Skin epidermis (tissue), 12 donors: ENCODE results near the gene CPED1.
"Not testable (repeated sequence)": the region's sequence is repeated elsewhere in the genome, so short reads cannot be mapped to it uniquely, and the experiment has no call there.

ENCODE experiments used
- H3K27ac ChIP-seq, 21 experiments: fragments of 200-600 bp; sonication (generic) in 11 of 21; one replicate each; pipeline ENCODE4 v1.5.0; 2020; ENCODE audit warnings: mild to moderate bottlenecking in 3 of 21, inconsistent platforms in 2 of 21, moderate library complexity in 2 of 21
- H3K4me3 ChIP-seq, 7 experiments: fragments of 200-600 bp; sonication (generic) in 2 of 7; one replicate each; pipeline ENCODE4 v1.5.0; 2020; ENCODE audit warnings: inconsistent platforms in 2 of 7, mild to moderate bottlenecking in 2 of 7, moderate library complexity in 1 of 7

The CPED1 gene

DNA sequence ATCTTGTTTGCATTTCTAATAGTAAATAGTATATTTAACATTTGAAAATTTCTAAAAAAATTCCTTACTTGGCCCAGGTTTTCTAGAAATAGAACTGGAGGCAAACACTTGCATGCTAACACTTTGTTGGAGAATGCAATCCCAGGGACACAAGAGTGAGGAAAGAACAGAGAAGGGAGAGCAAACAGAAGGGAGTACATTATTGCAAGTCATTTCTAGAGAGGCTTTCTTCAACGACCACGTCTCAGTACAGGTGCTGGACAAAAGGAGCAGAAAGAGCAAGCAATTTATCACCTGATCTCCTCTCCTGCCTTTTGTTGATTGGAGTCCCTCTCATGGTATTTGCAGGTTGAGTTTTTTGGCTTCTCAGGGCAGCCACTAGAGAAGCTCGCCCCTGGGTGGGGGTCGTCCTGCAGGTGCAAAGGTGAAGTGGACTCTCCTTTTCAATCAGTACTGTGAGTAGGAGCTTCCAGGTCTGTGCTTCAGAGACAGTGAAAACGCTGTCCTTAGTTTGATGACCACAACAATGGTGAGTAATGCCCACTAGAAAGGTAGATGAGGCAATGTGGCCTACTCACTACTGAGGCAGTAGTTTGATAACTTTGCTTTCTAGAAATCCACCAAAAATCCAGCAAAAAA, 5.2 kb downstream of the CPED1 start:
- no peak overlapping the region for H3K27ac ChIP-seq

DNA sequence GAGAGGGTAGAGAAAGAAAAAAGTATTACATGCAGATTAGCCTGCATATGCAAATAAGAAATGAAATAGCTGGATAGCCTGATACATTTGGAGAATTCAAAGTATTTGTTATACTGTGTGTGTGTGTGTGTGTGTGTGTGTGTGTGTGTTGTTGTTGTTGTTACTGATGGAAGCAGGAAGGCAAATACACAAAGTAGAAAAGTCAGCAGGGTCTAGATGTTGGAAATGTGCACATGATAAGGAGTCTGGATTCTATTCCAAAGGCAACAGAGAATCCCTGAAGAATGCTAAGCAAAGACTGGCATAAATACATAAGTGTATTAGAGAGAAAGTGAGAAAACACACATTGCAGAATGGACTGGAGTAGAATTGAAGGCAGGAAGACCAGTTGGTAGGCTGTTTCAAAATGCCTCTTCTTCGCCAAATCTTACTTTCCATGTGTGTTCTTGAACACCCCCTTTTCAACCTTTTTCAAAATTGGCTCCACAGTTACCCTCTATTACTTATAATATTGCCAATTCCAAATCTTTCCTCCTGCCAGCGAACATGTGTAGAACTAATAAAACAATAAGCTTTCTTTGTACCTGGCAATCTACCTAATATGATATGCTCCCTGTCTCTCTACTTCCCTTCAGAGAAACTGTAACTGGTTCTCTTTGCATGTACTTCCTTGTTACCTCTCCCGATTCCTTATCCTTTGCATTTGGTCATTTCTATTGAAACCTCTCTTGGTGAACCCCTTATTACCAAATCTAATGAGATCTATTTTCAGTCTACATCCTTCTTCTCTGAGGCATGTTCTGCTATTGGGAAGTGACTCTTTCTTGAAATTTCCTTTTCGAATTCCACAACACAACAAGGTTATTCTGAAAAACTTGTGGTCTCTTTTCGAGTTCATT, 6.2 kb downstream of the CPED1 start:
- Histone ChIP-seq H3K27ac (no peak overlapping the region), H3K4me3 (no peak overlapping the region)

More for the DNA sequence above, 5.2 kb downstream of the CPED1 start:
- no peak overlapping the region for H3K4me3 ChIP-seq

DNA sequence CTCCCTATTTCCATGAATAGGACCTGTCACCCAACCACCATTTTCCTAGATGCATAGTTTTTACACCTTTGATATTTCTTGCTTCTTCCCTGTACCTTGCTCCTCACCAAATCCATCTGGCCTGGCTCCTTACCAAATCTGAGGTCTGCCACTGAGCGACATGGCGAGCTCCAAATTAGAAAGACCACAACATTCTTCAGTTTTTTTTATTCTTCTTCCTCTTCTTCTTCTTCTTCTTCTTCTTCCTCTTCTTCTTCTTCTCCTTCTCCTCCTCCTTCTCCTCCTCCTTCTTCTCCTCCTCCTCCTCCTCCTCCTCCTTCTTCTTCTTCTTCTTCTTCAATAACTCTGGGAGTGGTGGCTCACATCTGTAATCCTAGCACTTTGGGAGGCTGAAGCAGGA, 7.1 kb downstream of the CPED1 start:
- H3K27ac ChIP-seq = peak overlapping the region in 1 of 21 experiments; percentile 5
- no peak overlapping the region for H3K4me3 ChIP-seq

DNA sequence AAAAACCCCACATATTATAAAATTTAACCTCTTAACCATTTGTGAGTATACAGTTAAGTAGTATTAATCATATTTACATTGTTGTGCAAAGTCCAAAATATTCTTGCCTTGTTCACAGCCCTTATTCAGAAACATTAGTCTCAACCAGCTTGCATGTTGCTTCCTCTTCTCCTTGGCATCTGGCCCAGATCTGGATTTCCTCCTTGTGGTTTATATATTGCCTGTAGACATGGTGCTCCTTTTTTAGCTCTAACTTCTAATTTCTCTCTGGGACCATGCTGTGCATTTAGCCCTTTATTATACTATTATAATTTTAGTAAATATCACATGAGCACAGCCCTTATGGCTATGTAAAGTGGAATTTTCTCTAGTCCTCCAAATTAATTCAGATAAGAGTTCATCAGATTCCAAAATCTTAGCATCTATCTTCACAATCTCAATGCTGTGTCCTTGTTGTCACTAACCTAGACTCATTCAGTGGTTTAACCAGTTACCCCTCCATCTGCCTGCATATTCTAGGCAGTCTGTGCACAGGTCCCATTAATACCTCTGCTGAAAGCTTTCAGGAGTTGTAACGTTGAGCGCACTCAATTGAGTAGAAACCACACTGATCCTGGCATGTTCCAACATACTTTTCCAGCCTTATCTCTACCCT, 7.9 kb downstream of the CPED1 start:
- Histone ChIP-seq H3K4me3 (no peak overlapping the region), H3K27ac (peak overlapping the region in 3 of 21 experiments; percentile 3 to 60 (median 5))

DNA sequence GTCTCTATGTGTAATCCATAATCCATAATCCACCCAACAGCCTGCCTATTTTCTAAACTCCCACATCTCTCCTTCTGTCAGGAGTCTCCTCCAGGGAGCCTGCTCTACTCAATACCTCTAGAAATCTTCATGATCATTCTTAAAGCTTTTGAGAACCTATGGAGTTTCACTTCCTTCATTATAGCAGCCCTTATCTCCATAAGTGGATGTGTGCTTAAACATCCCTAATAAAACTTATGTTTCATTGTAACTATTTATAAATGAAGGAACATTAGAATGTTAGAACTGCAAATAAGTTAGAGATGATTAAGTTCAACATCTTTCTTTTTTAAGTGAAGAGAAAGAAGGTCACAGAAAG, 8.5 kb downstream of the CPED1 start:
- Histone ChIP-seq H3K4me3 (no peak overlapping the region), H3K27ac (peak overlapping the region in 3 of 21 experiments; percentile 3 to 60 (median 25))

DNA sequence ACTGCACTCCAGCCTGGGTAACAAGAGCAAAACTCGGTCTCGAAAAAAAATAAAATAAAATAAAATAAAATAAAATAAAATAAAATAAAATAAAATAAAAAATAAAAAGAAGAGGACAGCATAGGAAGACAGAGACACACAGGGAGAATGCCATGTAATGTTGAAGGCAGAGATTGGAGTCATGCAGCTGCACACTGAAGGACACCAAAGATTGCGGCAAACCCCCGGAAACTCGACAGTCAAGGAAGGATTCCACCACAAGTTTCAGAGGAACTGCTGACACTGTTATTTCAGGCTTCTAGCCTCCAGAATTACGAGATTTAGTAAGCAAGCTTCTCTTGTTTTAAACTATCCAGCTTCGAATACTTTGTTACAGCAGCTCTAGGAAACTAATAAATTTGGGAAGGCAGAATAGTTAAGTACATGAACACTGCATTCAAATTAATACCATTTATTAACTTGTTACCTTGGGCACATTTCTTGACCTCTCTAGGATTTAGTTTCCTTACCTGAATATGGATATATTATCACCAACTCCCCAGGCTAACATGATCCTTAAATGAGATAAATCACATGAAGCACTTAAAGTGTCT, 9.5 kb downstream of the CPED1 start:
- Histone ChIP-seq H3K4me3 (no peak overlapping the region), H3K27ac (peak overlapping the region in 1 of 21 experiments; percentile 22)

DNA sequence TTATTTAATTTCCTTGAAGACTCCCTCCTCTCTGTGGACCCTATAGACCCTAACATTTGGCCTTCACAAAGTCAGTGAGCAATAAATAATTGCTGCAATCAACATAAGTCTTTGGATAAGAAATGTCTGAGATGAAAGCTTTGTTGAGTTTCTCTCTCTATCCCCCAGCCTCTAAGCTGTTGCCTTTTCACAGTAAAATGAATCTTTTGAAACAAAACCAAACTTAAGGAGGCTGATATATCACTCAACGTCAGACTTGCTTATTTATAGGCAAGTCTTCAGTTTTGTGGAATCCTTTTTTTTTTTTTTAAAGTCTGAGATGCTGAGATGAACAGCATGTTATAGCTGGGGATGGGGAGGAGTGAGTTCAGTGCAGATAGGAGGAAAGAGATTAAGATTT, 10.0 kb downstream of the CPED1 start:
- H3K4me3 ChIP-seq = no peak overlapping the region
- no peak overlapping the region for H3K27ac ChIP-seq

DNA sequence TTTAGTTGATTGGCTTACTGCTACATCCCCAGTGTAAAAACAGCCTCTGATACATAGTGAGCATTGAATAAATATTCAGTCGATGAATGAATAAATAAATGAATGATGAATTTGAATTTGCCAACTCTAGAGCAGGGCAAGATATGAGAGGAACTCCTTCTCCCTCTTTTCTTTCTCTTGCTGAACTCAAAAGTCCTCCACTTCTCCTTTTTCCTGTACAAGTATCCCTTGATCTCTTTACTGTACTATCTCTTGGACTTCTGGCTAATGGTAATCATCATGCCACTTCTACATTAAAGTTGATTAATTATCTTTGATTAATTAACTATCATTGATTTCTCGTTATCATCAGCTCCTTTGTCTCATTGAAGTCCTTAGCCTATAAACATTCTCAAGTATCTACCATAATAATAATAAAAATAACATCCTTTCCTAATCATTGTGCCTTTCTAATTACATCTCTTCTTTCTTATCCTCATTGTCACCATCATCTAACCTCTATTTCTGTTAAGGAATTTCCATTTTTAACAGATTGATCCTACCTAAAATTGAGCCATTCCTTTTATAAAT, 10.6 kb downstream of the CPED1 start:
- Histone ChIP-seq H3K27ac (no peak overlapping the region), H3K4me3 (no peak overlapping the region)

DNA sequence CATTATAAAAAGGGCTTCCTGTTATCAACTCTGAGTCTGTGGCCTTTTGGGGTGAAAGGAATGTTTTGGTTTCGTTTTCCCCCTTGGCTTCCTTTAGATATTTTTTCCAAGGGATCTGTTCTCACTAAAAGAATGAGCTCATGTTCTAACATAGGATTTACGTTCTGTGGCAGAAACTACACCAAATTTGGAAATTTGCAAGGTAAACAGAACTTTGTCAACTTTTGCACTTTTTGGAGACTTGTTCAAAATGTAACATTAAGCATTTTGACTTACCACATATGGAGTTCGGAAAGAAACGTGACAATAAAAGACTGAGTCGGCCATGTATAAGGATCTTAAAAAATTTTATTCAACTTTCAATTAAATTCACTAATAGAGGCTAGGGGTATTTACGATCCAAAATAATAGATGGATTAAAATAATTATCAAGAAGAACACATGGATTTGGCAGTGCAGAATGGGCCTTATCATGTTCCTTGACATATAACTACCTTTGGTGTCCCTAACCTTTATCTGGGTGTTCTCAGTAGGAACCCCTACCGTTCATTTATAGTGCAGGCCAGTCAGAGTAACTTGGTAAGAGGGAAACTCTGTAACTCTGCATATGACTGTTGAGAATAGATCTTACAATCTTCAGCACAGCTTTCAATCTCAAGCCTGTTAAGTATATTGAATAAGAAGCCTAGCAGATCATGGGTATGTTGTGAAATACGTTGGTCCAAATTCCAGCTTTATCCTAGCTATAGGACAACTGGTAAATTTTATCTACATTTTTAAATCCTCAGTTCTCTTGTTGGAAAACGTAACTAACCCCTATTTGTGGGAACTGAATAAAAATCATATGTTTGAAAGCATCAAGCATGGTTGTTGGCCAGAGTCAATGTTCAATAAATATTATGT, 11.8 kb downstream of the CPED1 start:
- H3K4me3 ChIP-seq = no peak overlapping the region
- peak overlapping the region in 5 of 21 experiments; percentile 0 to 31 (median 22) for H3K27ac ChIP-seq

DNA sequence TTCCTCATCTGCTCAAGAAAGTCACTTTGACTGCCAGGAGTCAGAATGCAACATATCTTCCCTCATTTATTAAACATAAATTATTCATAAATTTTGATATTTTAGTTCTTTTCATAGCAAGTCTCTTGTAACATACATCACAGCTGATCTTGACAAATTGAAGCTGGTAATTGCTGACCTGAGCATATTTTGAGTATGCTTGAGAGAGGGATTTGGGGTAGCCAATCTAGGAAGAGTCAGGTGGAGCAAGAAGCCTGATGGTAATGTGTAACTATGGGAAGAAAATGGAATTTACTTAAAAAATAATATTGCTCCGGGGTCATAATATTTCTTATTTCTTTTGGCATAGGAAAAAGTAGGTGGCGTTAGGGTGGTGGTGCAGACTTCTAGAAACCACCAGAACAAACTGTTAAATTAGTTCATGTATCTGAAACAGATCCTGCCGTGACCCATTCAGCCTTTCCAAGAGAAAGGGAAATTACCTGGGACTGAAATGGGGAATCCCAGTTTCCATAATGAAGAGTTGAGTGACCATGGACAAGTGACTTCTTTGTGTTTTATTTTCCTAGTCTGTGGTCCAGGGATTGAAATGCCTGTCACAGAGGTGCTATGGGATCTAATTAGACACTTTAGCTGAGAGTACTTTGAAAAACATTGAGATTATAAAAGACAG, 12.9 kb downstream of the CPED1 start:
- no peak overlapping the region for H3K27ac ChIP-seq

DNA sequence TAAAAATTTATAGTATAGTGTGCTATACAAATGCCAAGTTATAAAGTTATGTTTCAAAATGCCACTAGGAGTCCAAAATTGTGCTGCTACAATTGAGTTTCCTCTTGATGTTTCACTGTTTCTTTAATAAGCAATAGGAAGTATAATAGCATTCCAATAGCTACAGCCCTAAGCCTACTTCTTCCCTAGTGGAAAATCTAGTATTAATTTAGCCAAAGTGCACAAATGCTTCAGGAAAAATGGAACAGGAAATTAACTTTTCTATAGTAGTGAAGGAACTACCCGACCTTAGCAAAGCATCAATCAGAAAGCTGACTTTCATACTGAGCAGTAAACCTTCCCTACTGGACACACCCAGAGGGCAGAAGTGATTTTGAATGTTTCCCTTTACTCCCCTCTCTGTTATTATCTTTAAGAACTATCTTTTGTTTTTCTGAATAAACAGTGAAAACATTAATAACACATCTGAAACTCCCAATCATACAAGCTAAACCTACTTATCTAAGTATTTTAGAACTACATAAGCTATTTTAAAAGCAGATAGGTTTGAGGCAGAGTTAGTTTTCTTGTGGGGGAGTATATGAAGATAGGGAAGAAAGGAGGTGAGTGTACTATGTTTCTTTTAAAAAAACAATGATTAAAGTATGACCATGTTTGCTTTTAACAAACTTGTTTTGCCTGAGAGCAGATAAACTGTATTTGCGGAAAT, 13.7 kb downstream of the CPED1 start:
- no peak overlapping the region for H3K27ac ChIP-seq
- H3K4me3 ChIP-seq = no peak overlapping the region

More for the DNA sequence above, 12.9 kb downstream of the CPED1 start:
- H3K4me3 ChIP-seq = no peak overlapping the region

DNA sequence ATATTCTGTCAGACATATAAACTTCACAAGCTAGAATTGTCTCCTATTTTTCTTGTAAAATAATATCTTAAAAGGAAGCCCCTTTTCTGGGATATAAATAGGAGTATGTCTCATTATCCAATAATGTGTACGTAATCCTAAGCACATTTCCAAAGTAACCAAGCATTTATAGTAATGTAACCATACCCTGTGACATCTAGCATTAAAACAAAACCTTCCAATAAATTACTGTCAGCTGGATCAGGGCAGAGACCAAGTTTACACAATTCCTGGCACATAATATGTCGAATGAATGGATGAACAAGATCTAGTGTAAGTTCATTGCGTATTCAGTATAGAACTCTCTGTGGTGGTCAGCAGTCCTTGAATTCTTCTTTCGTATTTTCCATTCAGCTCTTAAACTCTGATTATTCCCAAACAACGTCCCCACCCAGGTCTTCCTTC, 14.3 kb downstream of the CPED1 start:
- Histone ChIP-seq H3K4me3 (no peak overlapping the region), H3K27ac (no peak overlapping the region)

DNA sequence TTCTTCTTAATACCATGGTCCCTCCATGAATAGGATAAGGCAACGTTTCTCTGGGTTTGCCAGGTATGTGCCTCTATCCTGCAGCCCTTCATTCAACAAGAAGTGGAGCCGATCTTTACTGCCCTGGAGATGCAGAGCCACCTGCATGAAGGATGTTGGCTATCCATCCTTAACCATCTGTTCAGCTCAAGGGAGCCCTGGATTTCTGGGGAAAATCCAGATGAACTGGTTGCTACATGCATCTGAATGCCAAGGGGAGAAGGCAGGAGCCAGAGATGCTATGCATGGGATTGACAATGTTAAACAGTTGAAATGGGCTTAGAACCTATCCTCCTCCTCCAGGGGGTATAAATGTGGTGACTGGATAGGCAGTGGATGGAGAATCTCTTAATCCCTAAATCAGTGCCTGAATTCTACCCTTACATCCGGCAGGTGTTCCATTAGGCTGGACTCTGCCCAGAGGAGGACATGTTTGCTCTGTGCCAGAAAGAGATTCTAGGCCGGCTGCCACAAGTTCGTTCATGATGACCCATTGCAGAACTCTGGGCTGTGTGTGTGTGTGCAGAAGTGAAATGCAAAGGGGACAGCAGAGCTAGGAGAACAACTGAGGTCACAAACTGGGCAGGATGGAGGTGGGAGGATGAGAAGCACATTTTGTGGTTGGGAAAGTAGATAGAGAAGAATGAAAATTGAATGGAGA, 15.6 kb downstream of the CPED1 start:
- Histone ChIP-seq H3K27ac (no peak overlapping the region), H3K4me3 (no peak overlapping the region)

DNA sequence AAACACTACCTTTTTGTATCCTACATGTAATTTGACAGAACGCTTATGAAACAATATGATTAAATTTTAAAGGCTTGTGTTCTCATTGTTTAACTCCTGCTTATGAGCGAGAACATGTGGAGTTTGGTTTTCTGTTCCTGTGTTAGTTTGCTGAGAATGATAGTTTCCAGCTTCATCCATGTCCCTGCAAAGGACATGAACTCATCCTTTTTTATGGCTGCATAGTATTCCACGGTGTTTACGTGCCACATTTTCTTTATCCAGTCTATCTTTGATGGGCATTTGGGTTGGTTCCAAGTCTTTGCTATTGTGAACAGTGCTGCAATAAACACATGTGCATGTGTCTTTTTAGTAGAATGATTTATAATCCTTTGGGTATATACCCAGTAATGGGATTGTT, 16.5 kb downstream of the CPED1 start:
- H3K4me3 ChIP-seq, H3K27ac ChIP-seq: not testable (repeated sequence)

DNA sequence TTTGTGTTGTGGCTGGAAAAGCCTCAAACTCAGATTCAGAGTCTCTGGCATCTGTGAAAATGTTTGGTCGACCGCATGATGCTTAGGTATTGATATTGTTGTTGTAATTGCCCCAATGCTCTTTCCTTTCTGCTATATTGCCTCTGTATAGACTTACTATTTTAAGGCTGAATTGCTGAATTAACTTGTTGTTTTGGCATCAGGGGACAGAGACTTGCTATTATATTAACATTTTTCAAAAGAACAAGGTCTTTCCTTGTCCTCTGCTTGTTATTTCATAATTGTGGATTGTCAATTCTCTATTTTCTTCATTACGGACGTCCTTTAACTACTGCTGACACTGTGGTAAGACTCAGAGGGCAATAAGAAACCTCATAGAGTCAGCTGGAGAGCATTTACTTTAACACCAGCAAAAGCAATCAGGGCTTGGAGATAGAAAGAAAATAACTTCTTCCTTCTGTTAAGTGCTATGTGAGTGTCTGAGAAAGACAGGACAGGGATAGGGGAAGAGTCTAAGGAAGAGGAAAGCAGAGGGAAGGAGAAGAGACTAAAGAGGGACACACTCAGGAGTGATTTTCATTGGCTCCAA, 17.6 kb downstream of the CPED1 start:
- Histone ChIP-seq H3K4me3 (no peak overlapping the region), H3K27ac (no peak overlapping the region)

DNA sequence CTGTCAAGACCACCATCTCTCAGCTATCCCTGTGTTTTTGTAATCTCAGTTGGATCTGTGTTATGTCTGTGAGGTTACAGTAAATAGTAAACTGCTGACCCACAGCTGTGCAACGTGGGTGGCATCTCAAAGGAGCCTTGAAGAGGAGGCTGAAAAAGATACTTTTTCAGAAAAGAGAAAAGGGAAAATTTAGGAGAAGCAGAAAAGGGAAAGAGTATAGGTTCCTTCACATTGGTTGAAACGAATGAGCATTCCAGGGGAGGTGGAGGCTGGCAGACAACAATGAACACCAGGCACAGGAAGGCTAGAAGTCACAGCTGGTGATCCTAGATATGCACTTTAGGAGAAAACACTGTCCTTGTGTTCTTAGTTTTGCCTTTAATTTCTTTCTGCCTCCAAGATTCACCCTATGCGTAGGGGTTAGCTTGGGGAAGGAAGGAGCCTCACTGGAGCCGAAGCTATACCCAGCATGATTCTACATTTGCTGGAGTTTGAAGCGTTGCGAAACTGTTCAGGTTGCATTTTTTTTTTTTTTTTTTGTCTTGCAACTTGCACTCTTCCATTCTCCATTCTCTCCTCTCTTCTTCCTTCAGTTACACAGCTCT, 18.3 kb downstream of the CPED1 start:
- Histone ChIP-seq H3K4me3 (no peak overlapping the region), H3K27ac (no peak overlapping the region)
